H9 (cell line): Measurements from ENCODE around the gene ATP6V0E1. TPM values are rescaled to one million over a fixed set of nuclear protein-coding genes. Genes with fewer than 3 reads are reported as not detected.

Experiments
- DNase-seq: peaks from one replicate; pipeline ENCODE4 v3.0.0-alpha.2; 2017
- H2AFZ ChIP-seq: one replicate; pipeline ENCODE4 v1.6.1; 2013; ENCODE audit warnings: mild to moderate bottlenecking, low read length, control low read depth, moderate library complexity
- H2AK5ac ChIP-seq: 2 replicates; pipeline ENCODE4 v1.6.1; 2013; ENCODE audit warnings: low read length, control low read depth, mixed read lengths; ENCODE audit not compliant: insufficient read length
- H2BK120ac ChIP-seq: one replicate; pipeline ENCODE4 v1.6.1; 2013; ENCODE audit warnings: low read depth, mild to moderate bottlenecking, low read length, control low read depth, inconsistent platforms; ENCODE audit not compliant: poor library complexity, severe bottlenecking
- H2BK12ac ChIP-seq: 2 replicates; pipeline ENCODE4 v1.6.1; 2013; ENCODE audit warnings: low read length, control low read depth, mixed read lengths, low read depth; ENCODE audit not compliant: insufficient read length
- H2BK15ac ChIP-seq: 2 replicates; pipeline ENCODE4 v1.6.1; 2013; ENCODE audit warnings: low read depth, low read length, control low read depth
- H2BK20ac ChIP-seq: one replicate; pipeline ENCODE4 v1.6.1; 2013; ENCODE audit warnings: low read depth, mild to moderate bottlenecking, low read length, control low read depth, inconsistent platforms; ENCODE audit not compliant: poor library complexity, severe bottlenecking
- H2BK5ac ChIP-seq: 2 replicates; pipeline ENCODE4 v1.6.1; 2013; ENCODE audit warnings: low read length, control low read depth, mixed read lengths; ENCODE audit not compliant: insufficient read length
- H3K14ac ChIP-seq: 2 replicates; pipeline ENCODE4 v1.6.1; 2013; ENCODE audit warnings: low read length, control low read depth; ENCODE audit not compliant: insufficient read depth
- H3K18ac ChIP-seq: 2 replicates; pipeline ENCODE4 v1.6.1; 2013; ENCODE audit warnings: low read depth, mild to moderate bottlenecking, mixed read lengths, low read length, control low read depth; ENCODE audit not compliant: insufficient read length
- H3K23ac ChIP-seq: 2 replicates; pipeline ENCODE4 v1.6.1; 2013; ENCODE audit warnings: low read length, control low read depth, mixed read lengths, low read depth; ENCODE audit not compliant: insufficient read length
- H3K23me2 ChIP-seq: 2 replicates; pipeline ENCODE4 v1.6.1; 2013; ENCODE audit warnings: low read depth, mild to moderate bottlenecking, mixed read lengths, low read length, control low read depth; ENCODE audit not compliant: insufficient read length, poor library complexity, severe bottlenecking
- H3K27ac ChIP-seq: 2 replicates; pipeline ENCODE4 v1.5.1; 2013; ENCODE audit warnings: low read length, control low read depth, mixed read lengths, low read depth; ENCODE audit not compliant: insufficient read length
- H3K27me3 ChIP-seq: 2 replicates; pipeline ENCODE4 v1.6.1; 2013; ENCODE audit warnings: low read length, control low read depth, inconsistent platforms; ENCODE audit not compliant: insufficient read depth
- H3K4ac ChIP-seq: 2 replicates; pipeline ENCODE4 v1.6.1; 2013; ENCODE audit warnings: low read depth, mild to moderate bottlenecking, control low read depth, inconsistent platforms, low read length, moderate library complexity
- H3K4me1 ChIP-seq: 2 replicates; pipeline ENCODE4 v1.6.1; 2013; ENCODE audit warnings: low read length, control low read depth, inconsistent platforms; ENCODE audit not compliant: insufficient read depth
- H3K4me2 ChIP-seq: 2 replicates; pipeline ENCODE4 v1.6.1; 2013; ENCODE audit warnings: low read length, control low read depth, mixed read lengths; ENCODE audit not compliant: insufficient read length, insufficient read depth
- H3K56ac ChIP-seq: 2 replicates; pipeline ENCODE4 v1.6.1; 2013; ENCODE audit warnings: low read depth, mild to moderate bottlenecking, mixed read lengths, low read length, control low read depth; ENCODE audit not compliant: insufficient read length
- H3K79me1 ChIP-seq: 2 replicates; pipeline ENCODE4 v1.6.1; 2013; ENCODE audit warnings: low read depth, mild to moderate bottlenecking, moderate library complexity, low read length, control low read depth, inconsistent platforms; ENCODE audit not compliant: insufficient read depth, poor library complexity, severe bottlenecking
- H3K79me2 ChIP-seq: 2 replicates; pipeline ENCODE4 v1.6.1; 2013; ENCODE audit warnings: low read length, control low read depth, inconsistent platforms; ENCODE audit not compliant: insufficient read depth
- H3K9ac ChIP-seq: 2 replicates; pipeline ENCODE4 v1.6.1; 2013; ENCODE audit warnings: low read length, control low read depth, mixed read lengths; ENCODE audit not compliant: insufficient read length; ENCODE audit errors: extremely low read depth
- H3K9me3 ChIP-seq: one replicate; pipeline ENCODE4 v1.6.1; 2013; ENCODE audit warnings: low read depth, low read length, inconsistent platforms; ENCODE audit not compliant: control insufficient read depth
- H3T11ph ChIP-seq: one replicate; pipeline ENCODE4 v1.6.1; 2013; ENCODE audit warnings: mild to moderate bottlenecking, low read length, control low read depth, inconsistent platforms
- H4K20me1 ChIP-seq: one replicate; pipeline ENCODE4 v1.6.1; 2013; ENCODE audit not compliant: control insufficient read depth, insufficient read length, insufficient read depth
- H4K5ac ChIP-seq: 2 replicates; pipeline ENCODE4 v1.6.1; 2013; ENCODE audit warnings: low read depth, mild to moderate bottlenecking, mixed read lengths, low read length, control low read depth; ENCODE audit not compliant: insufficient read length
- H4K8ac ChIP-seq: replicated peaks from 2 replicates; pipeline ENCODE4 v1.6.1; 2013; ENCODE audit warnings: low read length, control low read depth, mixed read lengths, low read depth; ENCODE audit not compliant: insufficient read length
- H4K91ac ChIP-seq: 2 replicates; pipeline ENCODE4 v1.6.1; 2013; ENCODE audit warnings: low read depth, mild to moderate bottlenecking, moderate library complexity, mixed read lengths, low read length, control low read depth; ENCODE audit not compliant: insufficient read length
- H3K27ac Mint-ChIP-seq, 3 experiments: 2 replicates in 2 of 3; 3 replicates in 1 of 3; pipeline ENCODE4 v1.8.0; 2020 to 2021; ENCODE audit warnings: mixed read lengths in 3 of 3, mild to moderate bottlenecking in 1 of 3, moderate library complexity in 1 of 3
- H3K27me3 Mint-ChIP-seq: 2 replicates; pipeline ENCODE4 v1.8.0; 2021; ENCODE audit warnings: low read depth, mild to moderate bottlenecking, moderate library complexity, mixed read lengths
- H3K36me3 Mint-ChIP-seq, 3 experiments: 2 replicates in 2 of 3; 3 replicates in 1 of 3; pipeline ENCODE4 v1.8.0; 2020 to 2021; ENCODE audit warnings: low read depth in 3 of 3, mixed read lengths in 3 of 3; ENCODE audit not compliant: insufficient read depth in 1 of 3
- H3K4me1 Mint-ChIP-seq, 2 experiments: 2 replicates each; pipeline ENCODE4 v1.8.0; 2020; ENCODE audit warnings: mixed read lengths in 2 of 2
- H3K4me3 Mint-ChIP-seq, 2 experiments: 2 replicates in 1 of 2; 3 replicates in 1 of 2; pipeline ENCODE4 v1.8.0; 2020 to 2021; ENCODE audit warnings: mild to moderate bottlenecking in 2 of 2, mixed read lengths in 2 of 2, moderate library complexity in 1 of 2
- H3K9me3 Mint-ChIP-seq, 2 experiments: 2 replicates in 1 of 2; 3 replicates in 1 of 2; pipeline ENCODE4 v1.8.0; 2020; ENCODE audit warnings: mild to moderate bottlenecking in 2 of 2, mixed read lengths in 2 of 2, moderate library complexity in 1 of 2
- WGBS: extraction: QIAGEN DNeasy Blood & Tissue Kit; methylation state at CpG from one replicate; pipeline ENCODE4 v1.1.7; 2013; ENCODE audit warnings: missing lambda C conversion rate, low lambda C conversion rate, mixed read lengths; ENCODE audit not compliant: insufficient read length; ENCODE audit errors: extremely low coverage; 5-methylcytosine and 5-hydroxymethylcytosine counted together
- total RNA-seq: library from RNA; stranded (reverse); gene quantifications from 2 replicates; pipeline ENCODE4 v1.2.1, GENCODE V29; 2021
- TF ChIP-seq, protein P1 (sequence below): fragments of 200-600 bp; sonication (generic); conservative IDR thresholded peaks from 3 replicates; pipeline ENCODE4 v1.8.0; 2021; ENCODE audit warnings: antibody characterized with exemption, mild to moderate bottlenecking

The ATP6V0E1 gene
- total RNA-seq, 1 experiment from 2014 or later = 101 TPM

DNA sequence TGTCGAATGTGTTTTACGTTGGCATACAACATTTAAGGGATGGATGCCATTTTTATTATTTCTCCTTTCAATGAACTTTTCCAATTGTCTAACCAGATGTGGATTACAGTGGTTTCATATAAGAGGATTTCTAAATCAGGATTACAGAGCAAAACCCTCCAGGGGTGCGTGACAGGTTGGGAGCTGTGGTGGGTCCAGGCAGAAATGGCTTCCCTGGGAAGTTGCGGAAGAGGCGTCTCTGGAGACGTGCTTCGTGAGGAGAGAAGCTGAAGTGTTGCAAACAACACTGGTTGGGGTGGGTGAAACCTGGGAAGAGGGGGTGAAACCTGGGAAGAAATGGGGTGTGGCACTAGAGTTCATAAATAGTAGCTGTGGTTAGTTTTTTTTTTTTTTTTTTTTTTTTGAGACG lies 28.8 kb upstream of the ATP6V0E1 start:
- H4K20me1 ChIP-seq = no peaks in the 10 kb centered on the region
- H3K4me2 ChIP-seq = no peak overlapping the region
- no peak overlapping the region for H2AFZ ChIP-seq
- no peak overlapping the region for H4K8ac ChIP-seq
- Mint-ChIP-seq H3K4me3 (no peak overlapping the region), H3K27ac (0 out of 7 replicates have a peak overlapping the region, but pooled peaks of 1 of the 3 experiments have one; percentile 1), H3K4me1 (peaks cover 1 to 9% of the 10 kb centered on the region in 2 experiments), H3K36me3 (peaks cover 0 to 10% (median 5%) of the 10 kb centered on the region in 3 experiments; a peak in 6 of 7 replicates), H3K27me3 (peaks cover 41% of the 10 kb centered on the region), H3K9me3 (peaks cover 0 to 3% of the 10 kb centered on the region in 2 experiments; a peak in 2 of 5 replicates)
- no peak overlapping the region for H4K91ac ChIP-seq
- H4K5ac ChIP-seq = no peak overlapping the region
- no peak overlapping the region for H2BK120ac ChIP-seq
- H3K23ac ChIP-seq = no peak overlapping the region
- no peak for DNase-seq
- H3K23me2 ChIP-seq = peaks cover 7% of the 10 kb centered on the region
- H2BK12ac ChIP-seq = no peak overlapping the region
- no peaks in the 10 kb centered on the region for H3K27me3 ChIP-seq
- H2AK5ac ChIP-seq = no peak overlapping the region
- H3K56ac ChIP-seq = no peak overlapping the region
- H2BK15ac ChIP-seq = no peak overlapping the region
- H3T11ph ChIP-seq = no peak overlapping the region
- H3K27ac ChIP-seq = no peak overlapping the region
- TF ChIP-seq, protein P1, sequence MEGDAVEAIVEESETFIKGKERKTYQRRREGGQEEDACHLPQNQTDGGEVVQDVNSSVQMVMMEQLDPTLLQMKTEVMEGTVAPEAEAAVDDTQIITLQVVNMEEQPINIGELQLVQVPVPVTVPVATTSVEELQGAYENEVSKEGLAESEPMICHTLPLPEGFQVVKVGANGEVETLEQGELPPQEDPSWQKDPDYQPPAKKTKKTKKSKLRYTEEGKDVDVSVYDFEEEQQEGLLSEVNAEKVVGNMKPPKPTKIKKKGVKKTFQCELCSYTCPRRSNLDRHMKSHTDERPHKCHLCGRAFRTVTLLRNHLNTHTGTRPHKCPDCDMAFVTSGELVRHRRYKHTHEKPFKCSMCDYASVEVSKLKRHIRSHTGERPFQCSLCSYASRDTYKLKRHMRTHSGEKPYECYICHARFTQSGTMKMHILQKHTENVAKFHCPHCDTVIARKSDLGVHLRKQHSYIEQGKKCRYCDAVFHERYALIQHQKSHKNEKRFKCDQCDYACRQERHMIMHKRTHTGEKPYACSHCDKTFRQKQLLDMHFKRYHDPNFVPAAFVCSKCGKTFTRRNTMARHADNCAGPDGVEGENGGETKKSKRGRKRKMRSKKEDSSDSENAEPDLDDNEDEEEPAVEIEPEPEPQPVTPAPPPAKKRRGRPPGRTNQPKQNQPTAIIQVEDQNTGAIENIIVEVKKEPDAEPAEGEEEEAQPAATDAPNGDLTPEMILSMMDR = no peak
- H3K9ac ChIP-seq = no peak overlapping the region
- no peaks in the 10 kb centered on the region for H3K79me2 ChIP-seq
- no peaks in the 10 kb centered on the region for H3K4me1 ChIP-seq
- no peak overlapping the region for H3K4ac ChIP-seq
- H3K9me3 ChIP-seq = no peaks in the 10 kb centered on the region
- H2BK5ac ChIP-seq = no peak overlapping the region
- H3K14ac ChIP-seq = no peak overlapping the region
- no CpG with 5 or more reads among the region's 8 CpGs for WGBS
- no peak overlapping the region for H2BK20ac ChIP-seq
- H3K79me1 ChIP-seq = no peaks in the 10 kb centered on the region
- no peak overlapping the region for H3K18ac ChIP-seq
